PC-3 (cell line): ENCODE results near the gene SUSD6.

Experiments
- EZH2 ChIP-seq: fragments of 300-600 bp; sonication (generic); IDR thresholded peaks from one replicate; pipeline ENCODE4 v1.6.1; 2017; ENCODE audit warnings: antibody characterized with exemption, mild to moderate bottlenecking, low read length; ENCODE audit not compliant: unreplicated experiment
- EZH2phosphoT487 ChIP-seq: fragments of 300-600 bp; sonication (generic); IDR thresholded peaks from 2 replicates; pipeline ENCODE4 v1.6.1; 2018; ENCODE audit warnings: mild to moderate bottlenecking, antibody characterized with exemption, low read length, borderline replicate concordance
- TF ChIP-seq, protein P1 (sequence below): fragments of 300-600 bp; sonication (generic); conservative IDR thresholded peaks from 2 replicates; pipeline ENCODE4 v1.5.1; 2017; ENCODE audit warnings: antibody characterized with exemption, low read depth, mild to moderate bottlenecking, low read length

DNA sequence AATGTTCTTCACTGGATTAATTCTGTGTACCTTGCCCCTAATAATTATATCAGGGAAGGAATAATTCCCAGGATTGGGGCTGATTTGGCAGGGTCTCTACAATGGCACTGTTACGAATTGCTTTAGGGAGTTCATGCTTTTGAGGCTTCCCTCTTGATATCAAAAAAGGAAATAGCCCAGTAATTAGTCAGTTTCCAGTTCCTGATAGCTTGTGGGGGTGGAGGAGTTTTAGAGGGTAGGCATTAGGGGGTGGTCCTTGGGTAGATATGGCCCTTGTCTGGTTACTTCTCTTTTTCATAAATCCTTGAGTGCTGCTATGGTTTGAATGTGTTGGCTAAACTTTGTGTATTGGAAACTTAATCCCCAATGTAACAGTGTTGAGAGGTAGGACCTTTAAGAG is 149.4 kb downstream of the SUSD6 start:
- TF ChIP-seq, protein P1, sequence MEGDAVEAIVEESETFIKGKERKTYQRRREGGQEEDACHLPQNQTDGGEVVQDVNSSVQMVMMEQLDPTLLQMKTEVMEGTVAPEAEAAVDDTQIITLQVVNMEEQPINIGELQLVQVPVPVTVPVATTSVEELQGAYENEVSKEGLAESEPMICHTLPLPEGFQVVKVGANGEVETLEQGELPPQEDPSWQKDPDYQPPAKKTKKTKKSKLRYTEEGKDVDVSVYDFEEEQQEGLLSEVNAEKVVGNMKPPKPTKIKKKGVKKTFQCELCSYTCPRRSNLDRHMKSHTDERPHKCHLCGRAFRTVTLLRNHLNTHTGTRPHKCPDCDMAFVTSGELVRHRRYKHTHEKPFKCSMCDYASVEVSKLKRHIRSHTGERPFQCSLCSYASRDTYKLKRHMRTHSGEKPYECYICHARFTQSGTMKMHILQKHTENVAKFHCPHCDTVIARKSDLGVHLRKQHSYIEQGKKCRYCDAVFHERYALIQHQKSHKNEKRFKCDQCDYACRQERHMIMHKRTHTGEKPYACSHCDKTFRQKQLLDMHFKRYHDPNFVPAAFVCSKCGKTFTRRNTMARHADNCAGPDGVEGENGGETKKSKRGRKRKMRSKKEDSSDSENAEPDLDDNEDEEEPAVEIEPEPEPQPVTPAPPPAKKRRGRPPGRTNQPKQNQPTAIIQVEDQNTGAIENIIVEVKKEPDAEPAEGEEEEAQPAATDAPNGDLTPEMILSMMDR = no peak
- TF ChIP-seq EZH2 (no peak), EZH2phosphoT487 (no peak)
